Measurements from ENCODE around the gene CGB1. TPM values are rescaled to one million over a fixed set of nuclear protein-coding genes. Genes with fewer than 3 reads are reported as not detected.
"Not testable (repeated sequence)": the region's sequence is repeated elsewhere in the genome, so short reads cannot be mapped to it uniquely, and the experiment has no call there.

CGB1 gene
- total and polyA plus RNA-seq, 2 experiments from 2014 or later, result 3.2 TPM; not detected in 1

- in situ Hi-C loops (cut with MboI); H3K4me3 ChIP-seq; H3K27me3 ChIP-seq (replicated peaks; ENCODE audit: insufficient read depth); H2AFZ ChIP-seq; DNase-seq; H3K79me2 ChIP-seq (ENCODE audit: insufficient read depth); H3K4me2 ChIP-seq (ENCODE audit: unreplicated experiment); H3K9ac ChIP-seq; H4K20me1 ChIP-seq (ENCODE audit: insufficient read depth); H3K36me3 ChIP-seq (ENCODE audit: low read depth); H3K4me1 ChIP-seq (ENCODE audit: insufficient read depth); H3K9me2 ChIP-seq (ENCODE audit: insufficient read depth); H3K27ac ChIP-seq; H3K9me3 ChIP-seq (ENCODE audit: low read depth); H3F3A ChIP-seq (ENCODE audit: insufficient read depth): not testable (repeated sequence)
- 72 to 81% methylated on average over 12 to 15 of the region's 15 CpGs for WGBS, 2 experiments (ENCODE audit: low coverage in 1 of 2, low lambda C conversion rate in 2 of 2, missing lambda C conversion rate in 2 of 2)
Observed at GRCh38 chr19:49043548-49043947, 6.9 kb upstream of the CGB1 start, which contains the start of gene CGB5. TSS of gene CGB5 (plus strand) at chr19:49043848. CDS start at chr19:49044210, 362 bp downstream.

- H3K9ac ChIP-seq; H2AFZ ChIP-seq; H3K9me2 ChIP-seq (ENCODE audit: insufficient read depth); H3K79me2 ChIP-seq (ENCODE audit: insufficient read depth); H3K27me3 ChIP-seq (replicated peaks; ENCODE audit: insufficient read depth); DNase-seq; H3K27ac ChIP-seq; H3K4me2 ChIP-seq (ENCODE audit: unreplicated experiment); H3F3A ChIP-seq (ENCODE audit: insufficient read depth); H3K4me3 ChIP-seq; H3K4me1 ChIP-seq (ENCODE audit: insufficient read depth); H3K36me3 ChIP-seq (ENCODE audit: low read depth); H3K9me3 ChIP-seq (ENCODE audit: low read depth); in situ Hi-C loops (cut with MboI); H4K20me1 ChIP-seq (ENCODE audit: insufficient read depth): not testable (repeated sequence)
- WGBS, 2 experiments (ENCODE audit: low coverage in 1 of 2, low lambda C conversion rate in 2 of 2, missing lambda C conversion rate in 2 of 2), result 86 to 88% methylated on average over 2 of the region's 4 CpGs
Observed at GRCh38 chr19:49042666-49043065, 6.0 kb upstream of the CGB1 start.

GRCh38 chr19:49042177-49042576 is 5.5 kb upstream of the CGB1 start:
- Histone ChIP-seq H3K79me2 (ENCODE audit: insufficient read depth) (no peaks in the 10 kb centered on the region), H3K4me3 (no peak overlapping the region), H3F3A (ENCODE audit: insufficient read depth) (no peaks in the 10 kb centered on the region), H3K9me2 (ENCODE audit: insufficient read depth) (no peaks in the 10 kb centered on the region), H3K9ac (no peak overlapping the region), H3K36me3 (ENCODE audit: low read depth) (no peaks in the 10 kb centered on the region), H3K27me3 (replicated peaks; ENCODE audit: insufficient read depth) (no peaks in the 10 kb centered on the region), H3K27ac (no peak overlapping the region), H4K20me1 (ENCODE audit: insufficient read depth) (no peaks in the 10 kb centered on the region), H3K4me1 (ENCODE audit: insufficient read depth) (peaks cover 8% of the 10 kb centered on the region; the same call in 1 of the 2 replicates), H3K9me3 (ENCODE audit: low read depth) (no peaks in the 10 kb centered on the region), H3K4me2 (ENCODE audit: unreplicated experiment) (no peak overlapping the region), H2AFZ (no peak overlapping the region)
- in situ Hi-C loops (cut with MboI), result no loop called here
- TF ChIP-seq EZH2 (IDR thresholded peaks at IDR 0.05; ENCODE audit: insufficient read depth, poor library complexity, severe bottlenecking), result no peak
- TF ChIP-seq EZH2phosphoT487 (IDR thresholded peaks at IDR 0.05; ENCODE audit: insufficient read depth, low read depth), result no peak
- WGBS, 2 experiments (ENCODE audit: low coverage in 1 of 2, low lambda C conversion rate in 2 of 2, missing lambda C conversion rate in 2 of 2), result 69 to 71% methylated on average over 16 to 17 of the region's 17 CpGs
- peak; percentile 33 for DNase-seq

GRCh38 chr19:49039736-49040135 is 3.0 kb upstream of the CGB1 start:
- H4K20me1 ChIP-seq (ENCODE audit: insufficient read depth); H3K9ac ChIP-seq; H3K4me3 ChIP-seq; H3K9me3 ChIP-seq (ENCODE audit: low read depth); H3K27me3 ChIP-seq (replicated peaks; ENCODE audit: insufficient read depth); H3K4me2 ChIP-seq (ENCODE audit: unreplicated experiment); in situ Hi-C loops (cut with MboI); H2AFZ ChIP-seq; H3K27ac ChIP-seq; H3K36me3 ChIP-seq (ENCODE audit: low read depth); DNase-seq; H3K4me1 ChIP-seq (ENCODE audit: insufficient read depth); H3F3A ChIP-seq (ENCODE audit: insufficient read depth); H3K79me2 ChIP-seq (ENCODE audit: insufficient read depth); H3K9me2 ChIP-seq (ENCODE audit: insufficient read depth): not testable (repeated sequence)
- 47 to 53% methylated on average over 5 to 8 of the region's 9 CpGs for WGBS, 2 experiments (ENCODE audit: low coverage in 1 of 2, low lambda C conversion rate in 2 of 2, missing lambda C conversion rate in 2 of 2)

- WGBS, 2 experiments (ENCODE audit: low coverage in 1 of 2, low lambda C conversion rate in 2 of 2, missing lambda C conversion rate in 2 of 2), result 41 to 51% methylated on average over 20 to 26 of the region's 26 CpGs
- H3K4me2 ChIP-seq (ENCODE audit: unreplicated experiment); H3K36me3 ChIP-seq (ENCODE audit: low read depth); H3K4me3 ChIP-seq; H3K79me2 ChIP-seq (ENCODE audit: insufficient read depth); H3K4me1 ChIP-seq (ENCODE audit: insufficient read depth); in situ Hi-C loops (cut with MboI); H3K9me2 ChIP-seq (ENCODE audit: insufficient read depth); H3F3A ChIP-seq (ENCODE audit: insufficient read depth); H3K9me3 ChIP-seq (ENCODE audit: low read depth); H3K27me3 ChIP-seq (replicated peaks; ENCODE audit: insufficient read depth); H2AFZ ChIP-seq; H4K20me1 ChIP-seq (ENCODE audit: insufficient read depth): not testable (repeated sequence)
- DNase-seq, result peak; percentile 87
- Histone ChIP-seq H3K9ac (peak overlapping the region; percentile 35; the same call in 1 of the 2 replicates), H3K27ac (peak overlapping the region; percentile 65)
Observed at GRCh38 chr19:49038557-49039276, 2.0 kb upstream of the CGB1 start.

- H3K79me2 ChIP-seq (ENCODE audit: insufficient read depth), result not testable (repeated sequence)
Observed at GRCh38 chr19:49038111-49038510, 1.4 kb upstream of the CGB1 start.

GRCh38 chr19:49031642-49032301 is 4.9 kb downstream of the CGB1 start, which contains the start of gene CGB2:
TSS of gene CGB2 (plus strand) at chr19:49031890. CDS start at chr19:49032096, 206 bp downstream.
- H2AFZ ChIP-seq; H3F3A ChIP-seq (ENCODE audit: insufficient read depth); H3K4me2 ChIP-seq (ENCODE audit: unreplicated experiment); H3K9me3 ChIP-seq (ENCODE audit: low read depth); H3K36me3 ChIP-seq (ENCODE audit: low read depth); H3K79me2 ChIP-seq (ENCODE audit: insufficient read depth); H4K20me1 ChIP-seq (ENCODE audit: insufficient read depth); H3K27ac ChIP-seq; H3K27me3 ChIP-seq (replicated peaks; ENCODE audit: insufficient read depth); in situ Hi-C loops (cut with MboI); H3K4me1 ChIP-seq (ENCODE audit: insufficient read depth); H3K9ac ChIP-seq; H3K4me3 ChIP-seq; H3K9me2 ChIP-seq (ENCODE audit: insufficient read depth): not testable (repeated sequence)
- DNase-seq, result peak; percentile 34
- 29% methylated on average over 28 of the region's 28 CpGs for WGBS, 2 experiments (ENCODE audit: low coverage in 1 of 2, low lambda C conversion rate in 2 of 2, missing lambda C conversion rate in 2 of 2)

More at GRCh38 chr19:49038111-49038510, 1.4 kb upstream of the CGB1 start:
- H3F3A ChIP-seq (ENCODE audit: insufficient read depth); H3K4me1 ChIP-seq (ENCODE audit: insufficient read depth); H3K27me3 ChIP-seq (replicated peaks; ENCODE audit: insufficient read depth); H4K20me1 ChIP-seq (ENCODE audit: insufficient read depth); H3K4me3 ChIP-seq; in situ Hi-C loops (cut with MboI); DNase-seq; H3K4me2 ChIP-seq (ENCODE audit: unreplicated experiment); H3K9ac ChIP-seq; H3K9me2 ChIP-seq (ENCODE audit: insufficient read depth); H3K36me3 ChIP-seq (ENCODE audit: low read depth); H2AFZ ChIP-seq; H3K9me3 ChIP-seq (ENCODE audit: low read depth): not testable (repeated sequence)
- WGBS, 2 experiments (ENCODE audit: low coverage in 1 of 2, low lambda C conversion rate in 2 of 2, missing lambda C conversion rate in 2 of 2), result 81 to 87% methylated on average over 8 of the region's 8 CpGs
- peak overlapping the region; percentile 65 for H3K27ac ChIP-seq
